Measurements from ENCODE around the gene TNNC1.

The TNNC1 gene

GRCh38 chr3:52441772-52442332, 12.0 kb downstream of the TNNC1 start:
- DNase-seq, result no peak

- no peak for DNase-seq
Observed at GRCh38 chr3:52441091-52441771, 12.6 kb downstream of the TNNC1 start.

GRCh38 chr3:52440671-52441070, 13.2 kb downstream of the TNNC1 start:
- no peak for DNase-seq

GRCh38 chr3:52440249-52440551, 13.6 kb downstream of the TNNC1 start:
- DNase-seq, result no peak

GRCh38 chr3:52439426-52440248, 14.2 kb downstream of the TNNC1 start:
- no peak for DNase-seq

GRCh38 chr3:52438579-52439425, 15.0 kb downstream of the TNNC1 start:
- no peak for DNase-seq

- no peak for DNase-seq
Observed at GRCh38 chr3:52438104-52438376, 15.8 kb downstream of the TNNC1 start.

- DNase-seq, result no peak
Observed at GRCh38 chr3:52437326-52438103, 16.3 kb downstream of the TNNC1 start.

GRCh38 chr3:52436500-52437149, 17.2 kb downstream of the TNNC1 start:
- no peak for DNase-seq

GRCh38 chr3:52435246-52436101, 18.4 kb downstream of the TNNC1 start:
- DNase-seq, result no peak

- no peak for DNase-seq
Observed at GRCh38 chr3:52434491-52435115, 19.2 kb downstream of the TNNC1 start.

GRCh38 chr3:52433996-52434479, 19.8 kb downstream of the TNNC1 start:
- DNase-seq, result no peak

GRCh38 chr3:52433328-52433995, 20.4 kb downstream of the TNNC1 start:
- no peak for DNase-seq

GRCh38 chr3:52432691-52433141, 21.1 kb downstream of the TNNC1 start:
- DNase-seq, result no peak

GRCh38 chr3:52432225-52432624, 21.6 kb downstream of the TNNC1 start:
- no peak for DNase-seq

- DNase-seq, result no peak
Observed at GRCh38 chr3:52431459-52432223, 22.2 kb downstream of the TNNC1 start.

- DNase-seq, result no peak
Observed at GRCh38 chr3:52430416-52430810, 23.4 kb downstream of the TNNC1 start.

- no peak for DNase-seq
Observed at GRCh38 chr3:52429779-52430415, 23.9 kb downstream of the TNNC1 start.

- DNase-seq, result no peak
Observed at GRCh38 chr3:52429031-52429430, 24.8 kb downstream of the TNNC1 start.
